PC-9 (cell line): ENCODE results near the gene GUCD1.

Source experiments
- CTCF ChIP-seq: fragments of 200-600 bp; sonication (generic); conservative IDR thresholded peaks from 2 replicates; pipeline ENCODE4 v1.6.1; 2017; ENCODE audit warnings: mixed run types, antibody characterized with exemption, mild to moderate bottlenecking, moderate library complexity
- EZH2 ChIP-seq: fragments of 200-600 bp; sonication (generic); IDR thresholded peaks from 2 replicates; pipeline ENCODE4 v1.8.0; 2017; ENCODE audit warnings: antibody characterized with exemption, low read depth

DNA sequence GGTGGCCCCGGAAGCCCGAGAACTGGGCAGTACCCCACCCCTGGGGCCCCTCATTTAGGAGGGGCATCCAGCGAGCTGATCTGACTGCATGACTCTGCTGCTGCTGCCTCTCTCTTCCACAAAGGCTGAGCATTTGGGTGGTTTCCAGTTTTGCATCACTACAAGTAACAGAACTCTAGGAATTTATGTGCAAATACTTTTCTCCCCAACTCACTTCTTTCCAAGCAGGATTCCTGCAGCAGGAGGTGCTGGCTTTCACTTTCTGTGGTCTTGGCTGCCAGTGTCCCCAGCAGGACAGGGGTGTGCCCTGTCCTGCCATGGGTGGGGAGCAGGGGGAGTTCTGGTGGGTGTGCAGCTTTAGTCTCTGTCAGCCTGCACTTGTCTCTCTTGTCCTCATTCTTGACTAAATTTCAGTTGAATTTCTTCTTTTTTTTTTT, 38.6 kb downstream of the GUCD1 start:
- TF ChIP-seq EZH2: no peak
- TF ChIP-seq CTCF: no peak
